HG03280 (cell line): ENCODE results near the gene YPEL5.

Experiments
- ATAC-seq: cut with Tn5 transposase; IDR thresholded peaks from one replicate; pipeline ENCODE4 v1.9.1; 2021; ENCODE audit warnings: mild to moderate bottlenecking, moderate library complexity; ENCODE audit not compliant: unreplicated experiment

YPEL5 gene

GRCh38 chr2:30201990-30202389 is 55.2 kb downstream of the YPEL5 start:
- no peak for ATAC-seq

DNA sequence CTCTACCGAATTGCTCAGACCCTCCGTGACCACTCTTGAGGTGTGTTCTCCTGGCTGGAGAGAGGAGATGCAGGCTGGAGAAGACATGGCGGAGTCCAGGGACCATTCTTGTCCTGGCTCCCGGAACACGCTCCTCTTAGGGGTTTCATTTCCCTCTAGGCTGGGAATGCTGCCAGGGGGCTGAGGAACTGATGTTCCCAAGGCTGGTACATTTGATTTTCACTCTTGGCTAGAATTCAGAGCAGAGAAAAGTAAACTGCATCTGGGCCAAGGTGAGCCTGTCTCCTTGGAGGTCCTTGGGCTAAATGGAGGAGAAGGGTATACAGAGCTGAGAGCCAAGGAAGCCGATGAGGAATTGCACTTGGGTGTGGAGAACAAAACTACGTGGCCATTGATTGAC is 56.3 kb downstream of the YPEL5 start:
- no peak for ATAC-seq

DNA sequence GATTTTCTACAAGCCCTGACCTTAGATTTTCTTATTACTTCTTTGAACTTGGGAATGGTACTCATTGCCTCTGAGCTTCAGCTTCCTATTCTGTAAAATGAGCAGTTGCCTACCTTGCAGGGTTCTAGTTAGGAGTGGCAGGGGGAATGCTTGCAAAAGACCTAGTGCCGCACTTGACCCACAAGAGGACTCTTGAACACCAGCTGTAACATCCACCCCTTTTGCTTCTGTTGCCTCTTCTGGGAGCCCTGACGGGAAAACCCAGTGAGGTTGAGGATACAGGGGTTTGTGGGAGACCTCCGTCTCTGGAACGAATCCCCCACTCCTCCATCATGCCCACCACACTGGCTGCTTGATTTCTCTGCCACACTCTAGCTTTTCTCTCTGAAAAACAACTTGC is 57.5 kb downstream of the YPEL5 start:
- no peak for ATAC-seq

- ATAC-seq = no peak
These were observed 58.6 kb downstream of the YPEL5 start for GRCh38 chr2:30205456-30205855.

DNA sequence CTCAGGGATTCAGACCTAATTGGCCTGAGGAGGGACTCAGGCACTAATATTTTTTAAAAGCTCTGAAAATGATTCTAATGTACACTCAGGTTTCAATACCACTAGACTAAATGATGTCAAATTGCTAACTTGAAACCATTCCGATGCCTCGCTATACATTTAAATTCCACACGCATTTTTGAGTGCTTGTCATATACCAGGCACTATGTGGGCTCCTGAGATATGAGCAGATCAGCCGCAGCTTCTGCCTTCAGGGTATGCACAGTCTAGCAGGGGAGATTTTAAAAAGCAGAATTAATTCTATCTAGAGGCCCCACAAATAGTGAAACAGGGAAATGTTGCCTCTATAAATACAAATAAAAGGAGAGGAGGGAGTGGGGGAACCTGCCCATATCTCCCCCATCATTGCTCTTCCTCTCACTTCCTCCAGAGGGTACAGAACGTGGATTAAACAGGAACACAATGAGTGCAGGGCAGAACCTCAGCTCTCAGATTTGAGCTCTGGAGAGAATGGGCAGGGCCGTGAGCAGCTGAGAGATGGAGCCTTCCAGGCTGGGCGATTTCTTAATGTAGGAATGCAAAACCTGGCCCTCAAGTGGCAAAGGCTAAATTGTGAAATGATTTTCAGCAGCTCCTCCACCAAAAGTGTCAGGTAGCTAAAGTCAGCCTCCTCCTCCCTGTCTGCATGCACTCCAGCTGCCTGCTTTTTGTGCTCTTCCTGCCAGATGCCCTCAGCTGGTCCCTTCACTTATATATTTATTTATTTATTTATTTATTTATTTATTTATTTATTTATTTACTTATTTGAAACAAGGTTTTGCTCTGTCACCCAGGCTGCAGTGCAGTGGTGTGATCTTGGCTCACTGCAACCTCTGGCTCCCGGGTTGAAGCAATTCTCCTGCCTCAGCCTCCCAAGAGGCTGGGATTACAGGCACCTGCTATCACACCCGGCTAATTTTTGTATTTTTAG is 59.9 kb downstream of the YPEL5 start:
- no peak for ATAC-seq

GRCh38 chr2:30208453-30208852 is 61.6 kb downstream of the YPEL5 start:
- peak; percentile 50 for ATAC-seq

DNA sequence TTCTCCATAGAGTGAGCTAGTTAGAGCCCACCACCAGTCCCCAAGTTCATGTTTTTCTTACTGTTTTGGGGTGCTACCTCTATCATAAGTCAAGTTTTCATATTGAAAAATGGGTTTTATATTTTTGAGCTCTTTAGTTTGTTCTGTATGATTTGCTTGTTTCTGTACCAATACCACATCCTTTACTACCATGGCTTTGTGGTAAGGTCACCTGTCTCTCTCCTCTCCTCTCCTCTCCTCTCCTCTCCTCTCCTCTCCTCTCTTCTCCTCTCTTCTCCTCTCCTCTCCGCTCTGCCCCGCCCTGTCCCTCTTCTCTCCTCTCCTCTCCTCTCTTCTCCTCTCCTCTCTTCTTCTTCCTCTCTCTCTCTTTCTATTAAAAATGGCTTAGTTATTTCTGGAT is 62.4 kb downstream of the YPEL5 start:
- ATAC-seq = no peak
